Neural cell (in vitro differentiated cells): ENCODE data around the gene SIN3A. TPM values are rescaled to one million over a fixed set of nuclear protein-coding genes. Genes with fewer than 3 reads are reported as not detected.

ENCODE experiments used
- H2AFZ ChIP-seq: fragments of 200-600, 300-800 bp; sonication (generic), shearing (Covaris generic); 2 replicates; pipeline ENCODE4 v1.6.0; 2014; ENCODE audit warnings: low read depth, mild to moderate bottlenecking, antibody characterized with exemption, low read length, moderate library complexity
- H3F3A ChIP-seq: fragments of 200-600 bp; shearing (Covaris generic); 2 replicates; pipeline ENCODE4 v1.6.1; 2016; ENCODE audit warnings: mild to moderate bottlenecking, moderate library complexity, mixed read lengths, antibody characterized with exemption, low read length; ENCODE audit not compliant: insufficient read depth, poor library complexity, severe bottlenecking
- H3K27ac ChIP-seq: fragments of 200-600, 300-800 bp; sonication (generic), shearing (Covaris generic); 2 replicates; pipeline ENCODE4 v1.5.1; 2014; ENCODE audit warnings: mild to moderate bottlenecking, low read length, moderate library complexity
- H3K27me3 ChIP-seq: fragments of 300-800, 200-600 bp; sonication (generic), shearing (Covaris generic); 2 replicates; pipeline ENCODE4 v1.6.0; 2014; ENCODE audit warnings: mild to moderate bottlenecking, low read depth, low read length, moderate library complexity; ENCODE audit not compliant: insufficient read depth
- H3K36me3 ChIP-seq: fragments of 300-800, 200-600 bp; sonication (generic), shearing (Covaris generic); 2 replicates; pipeline ENCODE4 v1.5.1; 2014; ENCODE audit warnings: mild to moderate bottlenecking, antibody characterized with exemption, low read length, moderate library complexity; ENCODE audit not compliant: insufficient read depth
- H3K4me2 ChIP-seq: fragments of 300-800, 200-600 bp; sonication (generic), shearing (Covaris generic); 2 replicates; pipeline ENCODE4 v1.6.0; 2014; ENCODE audit warnings: mild to moderate bottlenecking, low read length
- H3K4me3 ChIP-seq: fragments of 300-800, 200-600 bp; sonication (generic), shearing (Covaris generic); 2 replicates; pipeline ENCODE4 v1.5.1; 2014; ENCODE audit warnings: mild to moderate bottlenecking, low read length, moderate library complexity
- H3K79me2 ChIP-seq: fragments of 200-600 bp; shearing (Covaris generic); replicated peaks from 2 replicates; pipeline ENCODE4 v1.6.0; 2014; ENCODE audit warnings: mild to moderate bottlenecking, low read length, moderate library complexity; ENCODE audit not compliant: insufficient read depth
- H3K9ac ChIP-seq: fragments of 300-800, 200-600 bp; sonication (generic), shearing (Covaris generic); 2 replicates; pipeline ENCODE4 v1.6.1; 2016; ENCODE audit warnings: mild to moderate bottlenecking, low read length, mixed read lengths
- H3K9me2 ChIP-seq: fragments of 200-600 bp; shearing (Covaris generic); 2 replicates; pipeline ENCODE4 v1.6.1; 2016; ENCODE audit warnings: mild to moderate bottlenecking, low read length, mixed read lengths; ENCODE audit not compliant: insufficient read depth
- H3K9me3 ChIP-seq: fragments of 200-600, 300-800 bp; sonication (generic), shearing (Covaris generic); 2 replicates; pipeline ENCODE4 v1.6.1; 2016; ENCODE audit warnings: mild to moderate bottlenecking, mixed run types, low read length, moderate library complexity, mixed read lengths
- H4K20me1 ChIP-seq: fragments of 200-600 bp; shearing (Covaris generic); 2 replicates; pipeline ENCODE4 v1.6.1; 2016; ENCODE audit warnings: mild to moderate bottlenecking, mixed run types; ENCODE audit not compliant: insufficient read depth
- CTCF ChIP-seq: fragments of 450-650 bp; IDR thresholded peaks from 2 replicates; pipeline ENCODE4 v1.5.1; 2014; ENCODE audit warnings: antibody characterized with exemption, mild to moderate bottlenecking, moderate library complexity; ENCODE audit not compliant: poor library complexity, severe bottlenecking
- EP300 ChIP-seq: fragments of 450-650 bp; conservative IDR thresholded peaks from 2 replicates; pipeline ENCODE4 v1.6.1; 2014; ENCODE audit warnings: antibody characterized with exemption, mild to moderate bottlenecking, moderate library complexity; ENCODE audit not compliant: poor library complexity, severe bottlenecking
- EZH2 ChIP-seq: fragments of 200-600, 300-800 bp; shearing (Covaris generic), sonication (generic); IDR thresholded peaks from 2 replicates; pipeline ENCODE4 v1.6.1; 2014; ENCODE audit warnings: antibody characterized with exemption, low read length, borderline replicate concordance, mild to moderate bottlenecking; ENCODE audit not compliant: insufficient read depth, poor library complexity, severe bottlenecking
- MXI1 ChIP-seq: fragments of 450-650 bp; conservative IDR thresholded peaks from 2 replicates; pipeline ENCODE4 v1.6.1; 2014; ENCODE audit warnings: antibody characterized with exemption, mild to moderate bottlenecking; ENCODE audit not compliant: poor library complexity, severe bottlenecking
- POLR2AphosphoS5 ChIP-seq: IDR thresholded peaks from 2 replicates; pipeline ENCODE4 v1.6.1; 2012
- RAD21 ChIP-seq: fragments of 450-650 bp; conservative IDR thresholded peaks from 2 replicates; pipeline ENCODE4 v1.6.1; 2014; ENCODE audit warnings: antibody characterized with exemption, mild to moderate bottlenecking, moderate library complexity
- REST ChIP-seq: IDR thresholded peaks from 2 replicates; pipeline ENCODE4 v1.6.1; 2012; ENCODE audit warnings: borderline replicate concordance
- SMC3 ChIP-seq: fragments of 450-650 bp; conservative IDR thresholded peaks from 2 replicates; pipeline ENCODE4 v1.6.1; 2014; ENCODE audit warnings: antibody characterized with exemption, mild to moderate bottlenecking, moderate library complexity; ENCODE audit not compliant: poor library complexity
- TAF1 ChIP-seq: IDR thresholded peaks from 2 replicates; pipeline ENCODE4 v1.6.1; 2012; ENCODE audit warnings: low read depth
- polyA plus RNA-seq: library from polyadenylated mRNA; depleted of rRNA; stranded (reverse); fragments of >200 nt; gene quantifications from 2 replicates; pipeline ENCODE4 v1.2.3, GENCODE V29; 2014
- small RNA-seq, 3 experiments: library from RNA; depleted of rRNA; stranded (forward); fragments of <200 nt; gene quantifications; one replicate each; pipeline ENCODE3, GENCODE V24; 2012

The SIN3A gene
- polyA plus RNA-seq, 1 donor from 2014 or later = 13.7 TPM

- Histone ChIP-seq H3K4me2 (no peak overlapping the region), H3K27ac (no peak overlapping the region), H3K4me3 (no peak overlapping the region), H2AFZ (no peak overlapping the region), H3K36me3 (no peaks in the 10 kb centered on the region), H3F3A (no peaks in the 10 kb centered on the region), H4K20me1 (no peaks in the 10 kb centered on the region), H3K27me3 (no peaks in the 10 kb centered on the region), H3K79me2 (no peaks in the 10 kb centered on the region), H3K9me2 (no peaks in the 10 kb centered on the region), H3K9ac (no peak overlapping the region), H3K9me3 (no peaks in the 10 kb centered on the region)
- TF ChIP-seq EZH2 (no peak), REST (no peak), TAF1 (no peak), CTCF (no peak), MXI1 (no peak), SMC3 (no peak), POLR2AphosphoS5 (no peak), EP300 (no peak), RAD21 (no peak)
Observed at GRCh38 chr15:75325922-75326321, 125.6 kb downstream of the SIN3A start.

GRCh38 chr15:75321711-75322110 is 129.8 kb downstream of the SIN3A start:
- Histone ChIP-seq H3F3A (no peaks in the 10 kb centered on the region), H3K36me3 (no peaks in the 10 kb centered on the region), H3K9me3 (no peaks in the 10 kb centered on the region), H2AFZ (no peak overlapping the region), H3K9me2 (no peaks in the 10 kb centered on the region), H4K20me1 (no peaks in the 10 kb centered on the region), H3K9ac (no peak overlapping the region), H3K27me3 (no peaks in the 10 kb centered on the region), H3K4me2 (no peak overlapping the region), H3K79me2 (no peaks in the 10 kb centered on the region), H3K27ac (no peak overlapping the region), H3K4me3 (no peak overlapping the region)
- TF ChIP-seq EZH2 (no peak), MXI1 (no peak), SMC3 (no peak), POLR2AphosphoS5 (no peak), EP300 (no peak), CTCF (no peak)

Small RNAs within 50 kb of the gene (small RNA-seq; reads per million reads assigned to genes)
- 0 reads per million in 3 experiments for gene AC105036.2

Other genes with a start within 250 kb of the SIN3A start
- gene C15orf39, start 249.8 kb downstream of the SIN3A start, polyA plus RNA-seq = 0.44 TPM in 1 of 2 replicates, not detected in the other
- gene GOLGA6C, start 193.4 kb downstream of the SIN3A start, polyA plus RNA-seq = not detected in 2 replicates
- gene GOLGA6D, start 168.9 kb downstream of the SIN3A start, polyA plus RNA-seq = 0.12 TPM in 1 of 2 replicates, not detected in the other
- gene COMMD4, start 115.6 kb downstream of the SIN3A start, polyA plus RNA-seq = 103 and 116 TPM in 2 replicates
- gene NEIL1, start 104.7 kb downstream of the SIN3A start, polyA plus RNA-seq = 18.6 and 21.7 TPM in 2 replicates
- 261 and 340 TPM in 2 replicates for gene MAN2C1, start 83.1 kb downstream of the SIN3A start, polyA plus RNA-seq
- gene PTPN9, start 127.6 kb upstream of the SIN3A start, polyA plus RNA-seq = 24.0 and 33.1 TPM in 2 replicates
- 19.0 and 21.7 TPM in 2 replicates for gene SNUPN, start 174.0 kb upstream of the SIN3A start, polyA plus RNA-seq
- gene IMP3, start 188.5 kb upstream of the SIN3A start, polyA plus RNA-seq = 147 and 171 TPM in 2 replicates
- 0.14 and 0.20 TPM in 2 replicates for gene SNX33, start 196.2 kb upstream of the SIN3A start, polyA plus RNA-seq